Ishikawa (cell line): ENCODE results near the gene PTPRN2.

Source experiments
- CEBPB ChIP-seq: IDR thresholded peaks from 2 replicates; pipeline ENCODE4 v1.6.1; 2012
- CREB1 ChIP-seq: IDR thresholded peaks from 2 replicates; pipeline ENCODE4 v1.6.1; 2012; ENCODE audit warnings: low read depth
- EGR1 ChIP-seq: IDR thresholded peaks from 2 replicates; pipeline ENCODE4 v1.6.1; 2012
- EP300 ChIP-seq: IDR thresholded peaks from 2 replicates; pipeline ENCODE4 v1.6.1; 2012; ENCODE audit warnings: borderline replicate concordance
- FOXM1 ChIP-seq: IDR thresholded peaks from 2 replicates; pipeline ENCODE4 v1.6.1; 2012; ENCODE audit warnings: low read depth, borderline replicate concordance
- MAX ChIP-seq: IDR thresholded peaks from 2 replicates; pipeline ENCODE4 v1.6.1; 2012
- NFIC ChIP-seq: IDR thresholded peaks from 2 replicates; pipeline ENCODE4 v1.6.1; 2012
- RAD21 ChIP-seq: IDR thresholded peaks from 2 replicates; pipeline ENCODE4 v1.6.1; 2012; ENCODE audit warnings: low read depth
- REST ChIP-seq: IDR thresholded peaks from 2 replicates; pipeline ENCODE4 v1.6.1; 2012; ENCODE audit warnings: low read depth, mild to moderate bottlenecking
- TAF1 ChIP-seq: IDR thresholded peaks from 2 replicates; pipeline ENCODE4 v1.6.1; 2012; ENCODE audit warnings: low read depth, mild to moderate bottlenecking
- TCF12 ChIP-seq: IDR thresholded peaks from 2 replicates; pipeline ENCODE4 v1.6.1; 2012; ENCODE audit warnings: low read depth
- TEAD4 ChIP-seq: IDR thresholded peaks from 2 replicates; pipeline ENCODE4 v1.6.1; 2012
- USF1 ChIP-seq: IDR thresholded peaks from 2 replicates; pipeline ENCODE4 v1.6.1; 2012
- YY1 ChIP-seq: IDR thresholded peaks from 2 replicates; pipeline ENCODE4 v1.6.1; 2012; ENCODE audit warnings: low read depth
- ZBTB7A ChIP-seq: IDR thresholded peaks from 2 replicates; pipeline ENCODE4 v1.6.1; 2012; ENCODE audit warnings: low read depth

Gene PTPRN2

GRCh38 chr7:158257001-158257400, 330.6 kb downstream of the PTPRN2 start:
- TF ChIP-seq FOXM1 (no peak), TEAD4 (no peak), EP300 (no peak), ZBTB7A (no peak), RAD21 (no peak), MAX (no peak), YY1 (no peak), NFIC (no peak), REST (no peak), CREB1 (no peak), CEBPB (no peak), TAF1 (no peak), EGR1 (no peak), USF1 (no peak), TCF12 (no peak)

GRCh38 chr7:158256091-158256816, 331.4 kb downstream of the PTPRN2 start:
- no peak for TF ChIP-seq YY1
- TF ChIP-seq FOXM1 = no peak
- TF ChIP-seq TCF12 = no peak
- no peak for TF ChIP-seq ZBTB7A
- TF ChIP-seq REST = no peak
- no peak for TF ChIP-seq MAX
- no peak for TF ChIP-seq CEBPB
- no peak for TF ChIP-seq CREB1
- no peak for TF ChIP-seq NFIC
- TF ChIP-seq TAF1 = no peak
- TF ChIP-seq USF1 = no peak
- TF ChIP-seq EGR1 = no peak
- no peak for TF ChIP-seq RAD21
- no peak for TF ChIP-seq EP300
- no peak for TF ChIP-seq TEAD4

- TF ChIP-seq USF1 (no peak), EP300 (no peak), TAF1 (no peak), EGR1 (no peak), TEAD4 (no peak), CREB1 (no peak), TCF12 (no peak), FOXM1 (no peak), REST (no peak), MAX (no peak), YY1 (no peak), ZBTB7A (no peak), CEBPB (no peak), NFIC (no peak), RAD21 (no peak)
Observed at GRCh38 chr7:158255558-158255957, 332.1 kb downstream of the PTPRN2 start.
